Stomach (tissue), 4 donors: ENCODE results near the gene DLG4.

Experiments
- CTCF ChIP-seq, 7 experiments: fragments of 450-650 bp in 4 of 7; fragments of 200-600 bp in 3 of 7; sonication (generic) in 3 of 7; IDR thresholded peaks; one replicate each; pipeline ENCODE4 v1.5.1; 2016 to 2019; ENCODE audit warnings: antibody characterized with exemption in 7 of 7, control low read depth in 2 of 7, mild to moderate bottlenecking in 1 of 7
- POLR2A ChIP-seq, 4 donors: fragments of 450-650 bp; IDR thresholded peaks; one replicate each; pipeline ENCODE4 v1.6.1; 2016; ENCODE audit warnings: antibody characterized with exemption in 4 of 4, control low read depth in 2 of 4, mild to moderate bottlenecking in 1 of 4, moderate library complexity in 1 of 4
- POLR2AphosphoS5 ChIP-seq, 3 donors: sonication (generic); formaldehyde crosslinking; IDR thresholded peaks; one replicate each; pipeline ENCODE4 v1.6.1; 2016; ENCODE audit warnings: antibody characterized with exemption in 3 of 3

GRCh38 chr17:7250695-7251627 is 31.3 kb upstream of the DLG4 start:
- TF ChIP-seq CTCF (IDR thresholded peaks at IDR 0.05) (no peak), POLR2A (IDR thresholded peaks at IDR 0.05) (no peak), POLR2AphosphoS5 (IDR thresholded peaks at IDR 0.05) (no peak)
